ENCODE results near the gene SLAMF6.

The SLAMF6 gene

DNA sequence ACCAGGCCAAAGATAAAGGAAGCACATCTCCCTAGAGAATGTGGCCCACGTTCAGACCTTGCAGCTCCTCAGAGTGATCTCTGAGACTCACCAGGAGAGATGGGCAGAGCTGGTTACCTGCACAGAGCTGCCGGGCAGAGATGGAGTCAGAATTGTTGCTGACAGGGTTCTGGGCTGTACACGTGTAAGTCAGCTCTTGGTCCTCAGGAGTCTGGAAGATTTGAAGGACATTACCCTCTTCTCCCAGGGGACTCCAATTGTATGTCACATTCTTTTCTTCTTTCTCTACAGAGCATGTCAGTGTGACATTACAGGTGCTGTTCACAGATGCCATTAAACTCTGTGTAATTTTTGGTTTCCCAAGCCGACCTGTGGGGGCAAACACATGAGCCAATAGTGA lies 30.7 kb upstream of the SLAMF6 start:
- peaks cover 0 to 3% of the 10 kb centered on the region in 2 experiments for H3K27me3 ChIP-seq (ENCODE audit: control insufficient read depth in 1 of 2, insufficient read depth in 1 of 2, low read length in 2 of 2)
- H3K23ac ChIP-seq (ENCODE audit: low read length in 2 of 2), result no peak overlapping the region
- H2BK12ac ChIP-seq (ENCODE audit: low read length in 2 of 2), result no peak overlapping the region
- no peak overlapping the region for H3K9ac ChIP-seq (ENCODE audit: low read length)
- WGBS, result 75% methylated on average over 3 of the region's 4 CpGs
- no peaks in the 10 kb centered on the region for H3K79me1 ChIP-seq (replicated peaks; ENCODE audit: low read length, poor library complexity, severe bottlenecking)
- no peak overlapping the region for H3K4me2 ChIP-seq (ENCODE audit: low read length, poor library complexity, severe bottlenecking)
- no peaks in the 10 kb centered on the region for H3K9me3 ChIP-seq (ENCODE audit: control insufficient read depth, low read length)
- H2AK5ac ChIP-seq (ENCODE audit: low read length, severe bottlenecking), result no peak overlapping the region
- no peaks in the 10 kb centered on the region for H3K4me1 ChIP-seq (ENCODE audit: control insufficient read depth, insufficient read depth, low read depth, low read length)
- no peak overlapping the region for H4K8ac ChIP-seq (ENCODE audit: low read length)
- no peak overlapping the region for H2BK5ac ChIP-seq (ENCODE audit: low read depth, low read length, poor library complexity, severe bottlenecking)
- no peak overlapping the region for H3K4ac ChIP-seq (ENCODE audit: low read depth in 1 of 2, low read length in 2 of 2)
- H3K4me3 ChIP-seq (ENCODE audit: insufficient read depth in 1 of 2, low read depth in 1 of 2, low read length in 2 of 2), result no peak overlapping the region
- H4K91ac ChIP-seq (ENCODE audit: low read length), result no peak overlapping the region
- H2AFZ ChIP-seq (ENCODE audit: low read depth, low read length), result no peak overlapping the region
- no peak overlapping the region for H3K14ac ChIP-seq (ENCODE audit: low read length in 2 of 2)
- H2BK120ac ChIP-seq (ENCODE audit: low read depth, low read length), result no peak overlapping the region
- no peak overlapping the region for H3K27ac ChIP-seq (ENCODE audit: low read length, poor library complexity, severe bottlenecking)
- H3K18ac ChIP-seq (ENCODE audit: low read depth in 1 of 2, low read length in 2 of 2), result no peak overlapping the region
- no peak for DNase-seq
- H3K36me3 ChIP-seq (ENCODE audit: control insufficient read depth in 1 of 2, insufficient read depth in 2 of 2, low read depth in 1 of 2, low read length in 2 of 2), result no peaks in the 10 kb centered on the region
- no peak overlapping the region for H2BK15ac ChIP-seq (ENCODE audit: low read depth, poor library complexity, severe bottlenecking)

DNA sequence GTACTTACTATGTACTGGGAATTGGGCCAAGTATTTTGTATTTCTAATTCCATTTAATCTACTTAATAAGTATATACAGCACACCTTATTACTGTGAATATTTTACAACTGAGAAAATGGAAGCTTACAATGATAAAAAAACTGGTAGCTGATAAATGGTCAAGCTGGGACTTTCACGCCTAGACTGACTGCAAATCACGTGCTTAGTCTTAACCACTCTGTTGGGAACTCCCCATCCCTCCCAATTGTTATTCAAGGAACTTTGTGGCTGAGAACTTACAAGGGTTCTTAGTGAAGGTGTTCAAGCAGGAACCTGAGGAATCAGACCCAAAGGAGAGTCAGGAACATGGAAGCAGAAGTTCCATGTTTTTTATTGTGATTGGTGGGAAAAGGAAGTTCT lies 29.4 kb upstream of the SLAMF6 start:
- Histone ChIP-seq H4K91ac (ENCODE audit: low read length) (no peak overlapping the region), H3K27ac (ENCODE audit: low read length, poor library complexity, severe bottlenecking) (no peak overlapping the region), H3K9ac (ENCODE audit: low read length) (no peak overlapping the region), H3K36me3 (ENCODE audit: control insufficient read depth in 1 of 2, insufficient read depth in 2 of 2, low read depth in 1 of 2, low read length in 2 of 2) (no peaks in the 10 kb centered on the region), H3K4ac (ENCODE audit: low read depth in 1 of 2, low read length in 2 of 2) (no peak overlapping the region), H2AFZ (ENCODE audit: low read depth, low read length) (no peak overlapping the region), H3K9me3 (ENCODE audit: control insufficient read depth, low read length) (no peaks in the 10 kb centered on the region), H3K23ac (ENCODE audit: low read length in 2 of 2) (no peak overlapping the region), H4K8ac (ENCODE audit: low read length) (no peak overlapping the region), H3K18ac (ENCODE audit: low read depth in 1 of 2, low read length in 2 of 2) (no peak overlapping the region), H3K4me2 (ENCODE audit: low read length, poor library complexity, severe bottlenecking) (no peak overlapping the region), H3K79me1 (replicated peaks; ENCODE audit: low read length, poor library complexity, severe bottlenecking) (no peaks in the 10 kb centered on the region), H2BK120ac (ENCODE audit: low read depth, low read length) (no peak overlapping the region), H3K14ac (ENCODE audit: low read length in 2 of 2) (no peak overlapping the region), H3K4me3 (ENCODE audit: insufficient read depth in 1 of 2, low read depth in 1 of 2, low read length in 2 of 2) (no peak overlapping the region), H2AK5ac (ENCODE audit: low read length, severe bottlenecking) (no peak overlapping the region), H3K27me3 (ENCODE audit: control insufficient read depth in 1 of 2, insufficient read depth in 1 of 2, low read length in 2 of 2) (no peaks in the 10 kb centered on the region), H2BK15ac (ENCODE audit: low read depth, poor library complexity, severe bottlenecking) (no peak overlapping the region), H2BK12ac (ENCODE audit: low read length in 2 of 2) (no peak overlapping the region), H3K4me1 (ENCODE audit: control insufficient read depth, insufficient read depth, low read depth, low read length) (no peaks in the 10 kb centered on the region), H2BK5ac (ENCODE audit: low read depth, low read length, poor library complexity, severe bottlenecking) (no peak overlapping the region)
- WGBS, result 75% methylated on average over 2 of the region's 2 CpGs
- no peak for DNase-seq

DNA sequence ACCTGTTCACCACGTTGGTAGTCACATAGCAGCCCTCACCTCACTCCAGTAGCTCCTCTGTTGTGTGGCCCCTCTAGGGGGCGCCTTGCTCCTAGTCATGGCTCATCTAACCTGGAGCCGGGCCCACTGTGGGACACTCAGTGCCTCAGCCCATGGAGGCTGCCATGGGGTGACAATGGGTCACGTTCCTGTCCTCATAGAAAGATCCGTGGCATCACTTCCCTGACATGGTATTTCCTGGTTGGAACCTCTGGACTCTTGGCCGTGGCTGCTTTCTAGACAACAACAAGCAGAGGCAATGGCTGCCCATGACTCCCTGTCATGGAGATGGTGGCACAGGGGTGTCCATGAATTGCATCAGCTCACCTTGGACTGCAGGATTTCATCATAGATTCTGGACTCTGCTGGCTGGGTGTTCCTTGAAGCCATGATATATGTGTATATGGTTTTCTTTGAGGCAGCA lies 27.5 kb upstream of the SLAMF6 start:
- Histone ChIP-seq H3K9ac (ENCODE audit: low read length) (no peak overlapping the region), H2AK5ac (ENCODE audit: low read length, severe bottlenecking) (no peak overlapping the region), H2BK12ac (ENCODE audit: low read length in 2 of 2) (no peak overlapping the region), H2BK15ac (ENCODE audit: low read depth, poor library complexity, severe bottlenecking) (no peak overlapping the region), H3K9me3 (ENCODE audit: control insufficient read depth, low read length) (no peaks in the 10 kb centered on the region), H4K91ac (ENCODE audit: low read length) (no peak overlapping the region), H2AFZ (ENCODE audit: low read depth, low read length) (no peak overlapping the region), H3K36me3 (ENCODE audit: control insufficient read depth in 1 of 2, insufficient read depth in 2 of 2, low read depth in 1 of 2, low read length in 2 of 2) (no peaks in the 10 kb centered on the region), H3K14ac (ENCODE audit: low read length in 2 of 2) (no peak overlapping the region), H2BK5ac (ENCODE audit: low read depth, low read length, poor library complexity, severe bottlenecking) (no peak overlapping the region), H2BK120ac (ENCODE audit: low read depth, low read length) (no peak overlapping the region), H3K4me1 (ENCODE audit: control insufficient read depth, insufficient read depth, low read depth, low read length) (no peaks in the 10 kb centered on the region), H3K4me3 (ENCODE audit: insufficient read depth in 1 of 2, low read depth in 1 of 2, low read length in 2 of 2) (peak overlapping the region in 1 of 2 experiments; percentile 7), H3K23ac (ENCODE audit: low read length in 2 of 2) (no peak overlapping the region), H4K8ac (ENCODE audit: low read length) (no peak overlapping the region), H3K79me1 (replicated peaks; ENCODE audit: low read length, poor library complexity, severe bottlenecking) (no peaks in the 10 kb centered on the region), H3K4me2 (ENCODE audit: low read length, poor library complexity, severe bottlenecking) (no peak overlapping the region), H3K18ac (ENCODE audit: low read depth in 1 of 2, low read length in 2 of 2) (no peak overlapping the region), H3K4ac (ENCODE audit: low read depth in 1 of 2, low read length in 2 of 2) (no peak overlapping the region), H3K27me3 (ENCODE audit: control insufficient read depth in 1 of 2, insufficient read depth in 1 of 2, low read length in 2 of 2) (no peaks in the 10 kb centered on the region), H3K27ac (ENCODE audit: low read length, poor library complexity, severe bottlenecking) (no peak overlapping the region)
- no peak for DNase-seq
- 62% methylated on average over 6 of the region's 6 CpGs for WGBS

DNA sequence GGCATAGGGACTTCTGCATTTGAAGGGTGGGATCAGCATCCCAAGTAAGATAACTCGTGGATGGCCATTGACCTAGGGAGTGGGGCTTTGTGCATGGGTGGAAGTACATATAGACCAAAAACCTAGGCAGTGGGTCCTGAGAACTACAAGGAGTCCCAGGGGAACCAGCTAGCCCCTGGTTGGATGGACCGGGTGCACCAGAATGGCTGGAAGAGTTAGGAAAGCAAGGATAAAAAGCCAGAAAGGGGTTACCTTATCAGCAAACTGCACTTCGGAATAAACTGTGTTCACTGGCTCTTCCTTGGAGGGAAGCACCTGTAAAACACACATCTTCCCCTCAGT lies 26.6 kb upstream of the SLAMF6 start:
- Histone ChIP-seq H3K4ac (ENCODE audit: low read depth in 1 of 2, low read length in 2 of 2) (no peak overlapping the region), H3K9me3 (ENCODE audit: control insufficient read depth, low read length) (no peaks in the 10 kb centered on the region), H3K4me3 (ENCODE audit: insufficient read depth in 1 of 2, low read depth in 1 of 2, low read length in 2 of 2) (no peak overlapping the region), H4K91ac (ENCODE audit: low read length) (no peak overlapping the region), H3K27ac (ENCODE audit: low read length, poor library complexity, severe bottlenecking) (no peak overlapping the region), H2AFZ (ENCODE audit: low read depth, low read length) (no peak overlapping the region), H2BK120ac (ENCODE audit: low read depth, low read length) (no peak overlapping the region), H3K4me2 (ENCODE audit: low read length, poor library complexity, severe bottlenecking) (no peak overlapping the region), H3K14ac (ENCODE audit: low read length in 2 of 2) (no peak overlapping the region), H2BK12ac (ENCODE audit: low read length in 2 of 2) (no peak overlapping the region), H2AK5ac (ENCODE audit: low read length, severe bottlenecking) (no peak overlapping the region), H2BK15ac (ENCODE audit: low read depth, poor library complexity, severe bottlenecking) (no peak overlapping the region), H2BK5ac (ENCODE audit: low read depth, low read length, poor library complexity, severe bottlenecking) (no peak overlapping the region), H3K4me1 (ENCODE audit: control insufficient read depth, insufficient read depth, low read depth, low read length) (no peaks in the 10 kb centered on the region), H3K79me1 (replicated peaks; ENCODE audit: low read length, poor library complexity, severe bottlenecking) (no peaks in the 10 kb centered on the region), H3K27me3 (ENCODE audit: control insufficient read depth in 1 of 2, insufficient read depth in 1 of 2, low read length in 2 of 2) (no peaks in the 10 kb centered on the region), H3K18ac (ENCODE audit: low read depth in 1 of 2, low read length in 2 of 2) (no peak overlapping the region), H3K36me3 (ENCODE audit: control insufficient read depth in 1 of 2, insufficient read depth in 2 of 2, low read depth in 1 of 2, low read length in 2 of 2) (no peaks in the 10 kb centered on the region), H3K23ac (ENCODE audit: low read length in 2 of 2) (no peak overlapping the region), H3K9ac (ENCODE audit: low read length) (no peak overlapping the region), H4K8ac (ENCODE audit: low read length) (no peak overlapping the region)
- 86% methylated on average over 3 of the region's 3 CpGs for WGBS
- DNase-seq, result no peak

All from mesenchymal stem cell (in vitro differentiated cells and primary cell).